NCI-H146 (cell line): Measurements from ENCODE around the gene PDGFB.
A peak's percentile ranks its signal among the peaks of the same experiment; 100 is the strongest.

Experiments
- DNase-seq: peaks from one replicate; lab custom pipeline; 2025; lab: John Stamatoyannopoulos, UW

The PDGFB gene

DNA sequence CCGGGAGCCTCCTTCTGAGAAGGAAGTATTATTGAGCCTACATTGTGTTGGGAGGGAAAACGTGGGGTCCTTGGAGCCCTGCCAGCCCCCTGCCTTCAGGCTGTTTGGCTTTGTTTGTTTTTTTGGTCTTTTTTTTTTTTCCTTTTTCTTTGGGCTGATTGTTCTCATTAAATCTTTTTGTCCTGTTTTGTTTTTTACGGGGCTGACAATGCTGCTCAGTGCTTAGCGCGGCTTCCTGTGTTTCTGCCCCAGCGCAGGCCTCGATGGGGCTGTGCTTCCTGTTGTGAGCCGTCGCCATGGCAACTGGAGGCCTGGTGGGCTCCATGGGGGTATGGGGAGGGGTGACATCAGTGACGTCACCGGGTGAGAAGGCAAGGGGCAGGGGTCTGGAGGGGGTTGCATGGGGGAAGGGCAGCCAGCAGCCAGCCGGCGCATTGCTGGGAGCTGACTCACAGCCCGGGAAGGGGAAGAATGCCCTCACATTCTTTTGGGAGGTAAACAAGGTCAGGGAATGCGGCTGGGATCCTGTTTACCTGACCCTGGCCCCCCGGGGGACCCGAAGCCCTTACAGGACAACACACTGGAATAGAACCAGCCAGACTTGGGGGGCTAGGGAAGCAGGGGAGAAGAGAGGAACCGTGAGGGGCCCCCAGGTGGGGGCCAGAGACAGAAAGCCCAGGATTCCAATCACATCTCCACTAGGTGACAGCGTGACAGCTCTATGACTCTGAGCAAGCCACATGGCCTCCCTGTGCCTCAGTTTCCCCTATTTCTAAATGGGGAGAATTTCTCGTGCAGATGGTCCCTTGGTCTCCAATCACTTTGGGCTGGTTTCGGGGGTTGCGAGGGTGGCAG is 70.1 kb downstream of the PDGFB start:
- DNase-seq = peak; percentile 64

- no peak for DNase-seq
These were observed 70.8 kb downstream of the PDGFB start for GRCh38 chr22:39173787-39174497.
